Suppressor macrophage (primary cell): ENCODE results near the gene HS6ST1.

Experiments used
- DNase-seq, 4 experiments: peaks; one replicate each; pipeline ENCODE4 v3.0.0-alpha.2; 2020 to 2022

The HS6ST1 gene

GRCh38 chr2:128347701-128348539 lies 29.3 kb upstream of the HS6ST1 start:
- DNase-seq, result no peak

- DNase-seq, result no peak
These were observed 28.5 kb upstream of the HS6ST1 start for GRCh38 chr2:128347171-128347558.

- no peak for DNase-seq
These were observed 27.9 kb upstream of the HS6ST1 start for GRCh38 chr2:128346291-128347170.

DNA sequence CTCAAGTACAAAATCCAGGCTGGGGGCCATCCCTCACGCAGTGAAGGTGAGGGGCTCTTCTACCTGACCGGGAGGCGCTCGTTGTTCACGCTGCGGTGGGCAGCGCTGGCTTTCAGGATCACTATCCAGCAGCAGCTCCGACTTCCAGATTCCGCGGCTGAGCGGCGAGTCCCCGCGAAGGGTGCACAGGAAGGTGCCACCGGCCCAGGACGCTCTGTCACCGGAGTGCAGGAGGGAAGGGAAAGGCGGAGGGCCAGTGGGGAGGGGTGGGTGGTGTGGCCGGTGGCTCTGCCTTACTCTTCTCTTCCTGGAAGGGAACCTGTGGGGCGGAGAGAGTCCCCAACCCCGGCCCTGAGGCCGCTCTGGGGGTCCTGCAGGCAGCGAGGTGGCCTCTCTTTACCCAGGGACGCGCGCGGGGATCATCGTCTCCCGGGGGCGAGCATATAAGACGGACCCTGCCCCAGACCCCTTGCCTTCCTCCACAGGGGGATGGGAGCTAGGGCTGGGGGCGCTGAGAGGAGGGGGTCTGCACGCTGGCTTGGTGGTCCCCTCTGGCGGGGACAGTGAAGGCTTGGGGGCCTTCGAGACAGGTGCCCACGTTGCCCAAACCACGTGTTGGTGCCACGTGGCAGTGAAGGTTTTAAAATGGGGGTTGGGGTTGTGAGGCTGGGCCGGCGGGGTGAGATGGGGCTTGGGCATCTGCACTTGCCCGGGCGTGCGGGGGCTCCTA lies 26.9 kb upstream of the HS6ST1 start:
- no peak for DNase-seq

GRCh38 chr2:128344101-128344500 lies 25.4 kb upstream of the HS6ST1 start:
- no peak for DNase-seq

DNA sequence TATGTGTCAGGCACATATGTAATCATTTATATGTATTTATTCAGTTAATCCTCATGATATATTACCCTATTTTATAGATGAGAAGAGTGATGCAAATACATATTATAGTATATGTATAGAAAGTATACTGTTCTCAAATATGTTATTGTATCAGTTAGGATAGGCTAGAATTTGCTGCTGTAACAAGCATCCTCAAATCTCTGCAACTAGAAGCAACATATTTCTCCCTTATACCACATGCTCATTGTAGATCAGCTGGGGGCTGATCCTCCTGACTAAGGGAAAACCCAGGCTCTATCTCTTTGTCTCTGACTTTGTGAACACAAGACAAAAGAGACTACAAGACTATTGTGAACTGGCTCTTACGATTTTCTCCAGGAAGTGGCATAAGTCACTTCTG lies 24.8 kb upstream of the HS6ST1 start:
- no peak for DNase-seq

DNA sequence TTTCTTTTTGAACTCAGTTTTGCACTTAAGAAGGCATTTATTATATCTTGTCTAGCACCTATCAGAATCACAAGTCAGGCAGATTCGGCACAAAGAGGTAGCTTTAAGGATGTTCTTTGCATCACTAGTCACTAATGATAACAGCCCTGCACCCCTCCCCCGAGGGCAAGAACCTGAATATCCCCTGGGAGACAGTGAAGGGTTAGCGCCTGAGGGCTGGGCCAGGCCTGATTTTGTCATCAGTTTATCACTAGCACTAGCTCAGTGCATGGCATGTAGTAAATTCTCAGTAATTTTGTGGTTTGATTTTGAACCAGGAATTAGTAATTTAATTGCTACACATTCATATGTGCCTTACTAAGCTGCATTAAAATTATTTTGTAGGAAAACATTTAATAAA lies 23.9 kb upstream of the HS6ST1 start:
- DNase-seq, result no peak

DNA sequence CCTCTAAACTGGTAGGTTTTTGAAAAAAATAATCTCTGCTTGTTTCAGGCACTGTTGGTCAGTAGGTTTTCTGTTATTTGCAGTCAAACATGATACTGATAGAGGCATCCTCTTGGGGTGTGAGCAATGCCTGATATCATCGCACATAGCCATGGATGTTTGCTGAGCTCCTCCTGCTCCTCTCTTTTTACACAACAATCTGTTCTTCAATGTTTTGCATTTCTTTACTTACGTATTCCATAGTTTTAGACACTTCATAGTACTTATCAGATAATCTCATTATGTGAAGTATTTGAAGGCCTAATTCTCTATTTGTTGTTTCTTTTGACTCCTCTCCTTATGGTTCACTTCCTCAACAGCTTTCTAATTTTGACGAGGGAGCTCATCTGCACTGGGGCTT lies 23.0 kb upstream of the HS6ST1 start:
- DNase-seq, result no peak

DNA sequence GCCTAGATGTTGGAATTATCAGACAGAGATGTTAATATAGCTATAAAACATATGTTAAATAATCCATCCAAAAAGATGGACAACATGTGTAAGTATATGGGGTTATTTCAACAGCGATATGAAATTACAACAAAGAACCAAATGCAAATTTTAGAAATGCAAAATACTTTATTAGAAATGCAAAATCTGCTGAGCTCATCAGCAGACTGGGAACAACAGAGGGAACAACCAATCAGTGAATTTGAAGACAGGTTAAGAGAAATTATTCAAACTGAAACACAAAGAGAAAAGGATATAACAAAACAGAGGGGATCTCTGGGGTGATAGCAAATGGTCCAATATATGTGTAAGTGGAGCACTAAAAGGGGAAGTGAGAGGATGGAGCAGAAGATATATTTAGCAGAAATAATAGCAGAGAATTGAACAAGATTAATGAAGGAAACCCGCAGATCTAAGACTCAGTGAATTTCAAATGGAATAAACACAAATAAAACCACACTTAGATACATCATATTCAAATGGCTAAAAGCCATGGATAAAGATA lies 13.5 kb upstream of the HS6ST1 start:
- DNase-seq, result no peak

DNA sequence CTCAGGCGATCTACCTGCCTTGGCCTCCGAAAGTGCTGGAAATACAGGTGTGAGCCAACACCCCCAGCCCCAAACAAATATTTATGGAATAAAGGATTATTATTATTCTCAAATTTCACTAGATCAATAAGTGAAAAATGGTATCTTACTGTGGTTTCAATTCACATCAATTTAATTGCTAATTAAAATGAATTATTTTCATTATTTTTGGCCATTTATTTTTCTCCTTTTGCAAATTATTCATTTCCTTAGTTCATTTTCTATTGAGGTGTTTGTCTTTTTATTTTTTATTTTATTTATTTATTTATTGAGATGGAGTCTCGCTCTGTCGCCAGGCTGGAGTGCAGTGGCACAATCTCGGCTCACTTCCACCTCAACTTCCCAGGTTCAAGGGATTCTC lies 11.9 kb upstream of the HS6ST1 start:
- DNase-seq, result no peak

- no peak for DNase-seq
These were observed 10.9 kb upstream of the HS6ST1 start for GRCh38 chr2:128329607-128330006.

- DNase-seq, result no peak
These were observed 8.7 kb upstream of the HS6ST1 start for GRCh38 chr2:128327180-128327964.

DNA sequence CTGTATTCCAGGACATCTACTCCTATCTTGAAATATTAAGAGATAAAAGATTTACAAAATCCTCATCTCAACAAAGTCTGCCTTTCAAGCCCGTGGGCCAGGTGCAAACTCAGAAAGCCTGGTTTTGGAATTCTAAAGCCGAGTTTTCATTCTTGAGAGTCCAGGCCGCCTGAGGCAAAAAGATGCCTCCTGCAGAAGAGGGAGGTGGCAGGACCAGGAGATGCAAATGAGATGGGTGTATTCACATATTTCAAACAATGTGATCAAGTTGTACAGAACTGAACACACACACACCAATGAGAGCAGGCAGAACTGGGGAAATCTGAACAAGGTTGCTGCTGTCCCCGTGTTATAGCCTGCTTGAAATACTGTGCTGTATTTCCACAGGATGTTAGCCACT lies 7.7 kb upstream of the HS6ST1 start:
- no peak for DNase-seq

DNA sequence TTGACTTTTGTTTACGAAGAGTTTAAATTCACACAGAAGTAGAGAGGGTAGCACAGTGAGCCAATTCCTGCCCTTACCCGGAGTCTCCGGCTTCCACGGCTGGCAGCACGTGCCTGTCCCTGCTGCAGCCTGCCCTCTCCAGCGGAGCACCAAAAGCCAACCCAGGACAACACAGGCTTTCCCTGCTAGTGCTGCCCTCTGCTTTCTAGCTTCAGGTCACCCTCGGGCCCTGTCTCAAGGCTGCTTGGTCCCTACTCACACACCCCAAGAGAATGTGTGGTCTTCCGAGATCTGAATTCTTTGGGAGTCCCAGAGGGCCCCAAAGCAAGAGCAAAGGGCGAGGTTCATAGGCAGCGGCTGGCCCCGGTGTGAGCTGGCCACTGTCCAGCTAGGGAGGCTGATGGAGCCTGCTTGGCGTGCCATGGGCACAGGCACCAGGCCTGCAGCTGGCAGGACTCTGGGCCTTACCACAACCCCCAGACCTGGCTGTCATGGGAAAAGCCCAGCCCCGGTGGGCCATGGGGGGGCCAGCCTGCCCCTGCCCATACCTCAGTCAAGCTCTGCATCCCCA lies 7.0 kb upstream of the HS6ST1 start:
- no peak for DNase-seq

DNA sequence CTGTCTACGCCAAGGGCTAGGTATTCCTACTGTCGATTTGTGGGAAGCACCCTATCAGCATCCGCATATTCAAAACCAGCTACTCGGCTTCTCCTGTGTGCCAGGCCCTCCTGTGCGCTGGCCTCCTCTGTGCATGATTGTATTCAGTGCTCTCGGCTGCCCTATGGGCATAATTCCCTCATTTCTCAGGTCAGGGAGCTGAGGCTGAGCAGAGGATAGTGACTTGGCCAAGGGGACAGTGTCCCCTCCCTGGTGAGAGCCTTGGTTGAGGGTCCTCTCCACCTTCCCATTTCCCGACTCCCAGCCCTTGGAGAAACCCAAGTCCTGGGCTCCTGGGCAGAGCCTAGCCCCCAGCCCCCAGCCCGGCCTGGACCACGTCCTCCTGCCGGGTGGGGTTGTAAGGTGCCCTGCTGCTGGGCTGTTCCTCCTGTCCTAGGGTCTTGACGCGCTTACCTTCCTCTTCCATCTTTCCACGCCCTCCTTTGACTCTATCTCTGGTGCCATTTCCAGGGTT lies 6.3 kb upstream of the HS6ST1 start:
- no peak for DNase-seq

GRCh38 chr2:128324008-128324896 lies 5.6 kb upstream of the HS6ST1 start:
- DNase-seq, result no peak

DNA sequence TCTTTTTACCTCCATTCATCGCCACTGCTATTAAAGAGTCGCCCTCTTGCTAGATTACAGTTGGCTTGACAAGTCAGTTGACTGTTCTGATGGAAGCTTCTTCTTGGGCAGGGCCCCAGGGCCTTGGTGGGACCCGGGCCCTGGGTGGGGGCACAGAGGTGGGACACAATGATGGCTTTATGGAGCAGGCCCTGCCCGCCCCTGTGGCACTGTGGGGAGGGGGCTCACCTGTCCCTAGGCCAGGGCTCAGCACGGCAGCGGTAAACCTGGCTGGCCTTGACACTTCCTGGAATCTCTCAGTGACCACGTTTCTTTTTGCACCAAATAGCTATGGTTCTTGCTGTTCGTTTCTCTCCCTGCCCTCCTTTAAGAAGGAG lies 4.9 kb upstream of the HS6ST1 start:
- no peak for DNase-seq

DNA sequence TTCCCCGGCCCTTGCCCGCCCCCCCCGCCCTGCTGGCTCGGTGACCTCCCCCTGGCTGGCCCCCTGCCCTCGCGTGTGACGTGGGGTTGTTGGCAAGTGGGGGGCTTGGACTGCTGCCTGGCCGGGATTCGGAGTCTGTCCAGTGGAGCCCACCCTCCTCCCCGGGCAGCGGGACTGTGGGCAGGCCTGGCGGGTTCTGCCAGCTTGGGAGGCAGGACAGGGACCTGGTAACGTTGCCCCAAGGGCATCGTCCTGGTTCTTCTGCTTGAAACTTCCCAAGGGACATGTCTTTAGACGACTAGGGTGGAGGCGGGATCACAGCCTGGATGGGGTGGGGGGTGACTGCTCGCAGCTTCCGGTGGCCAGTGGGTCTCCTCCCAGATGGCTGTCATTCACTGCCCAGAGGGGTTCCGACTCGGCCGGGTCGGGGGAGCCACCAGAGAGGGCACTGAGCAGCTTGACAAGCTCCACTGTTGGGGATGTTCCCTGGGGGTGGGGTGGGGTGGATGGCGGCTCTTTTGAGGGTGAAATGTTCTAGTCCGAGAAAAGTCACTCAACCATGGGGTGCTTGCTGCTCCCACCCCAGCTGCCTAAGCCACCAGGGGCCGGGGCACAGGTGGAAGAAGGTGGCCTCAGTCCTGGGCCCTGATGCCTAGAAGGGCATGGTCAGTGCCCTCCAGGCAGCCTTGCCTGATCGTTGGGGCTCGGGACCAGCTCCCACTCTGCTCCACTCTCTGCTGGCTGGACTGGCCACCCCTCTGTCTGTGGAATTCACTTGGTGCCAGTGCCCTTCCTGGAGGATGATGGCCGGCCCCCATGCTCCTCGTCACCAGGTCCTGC lies 4.3 kb upstream of the HS6ST1 start:
- no peak for DNase-seq
